Calu3 (cell line): ENCODE measurements around the gene TMEM121B. TPM values are rescaled to one million over a fixed set of nuclear protein-coding genes. Genes with fewer than 3 reads are reported as not detected.

Source experiments
- BruUV-seq: library from RNA; stranded (reverse); fragments of 400-500 nt; replicated peaks from 2 replicates; lab custom pipeline; 2021; lab: Mats Ljungman, UMichigan
- CTCF ChIA-PET: fragments of 300-600 bp; sonication (Branson Sonifier 250); formaldehyde crosslinking; loops from one replicate; lab custom pipeline; 2022; ENCODE audit warnings: antibody characterized with exemption; lab: Charles Lee
- DNase-seq: peaks from one replicate; pipeline ENCODE4 v3.0.0; 2022
- H3K27ac Mint-ChIP-seq: one replicate; pipeline ENCODE4 v1.8.0; 2022; ENCODE audit warnings: mixed read lengths; ENCODE audit not compliant: unreplicated experiment
- H3K27me3 Mint-ChIP-seq: one replicate; pipeline ENCODE4 v1.8.0; 2022; ENCODE audit warnings: mixed read lengths; ENCODE audit not compliant: unreplicated experiment
- H3K36me3 Mint-ChIP-seq: one replicate; pipeline ENCODE4 v1.8.0; 2022; ENCODE audit warnings: mild to moderate bottlenecking, moderate library complexity, mixed read lengths; ENCODE audit not compliant: insufficient read depth, unreplicated experiment
- H3K4me1 Mint-ChIP-seq: one replicate; pipeline ENCODE4 v1.8.0; 2022; ENCODE audit warnings: mild to moderate bottlenecking, low read depth, mixed read lengths; ENCODE audit not compliant: unreplicated experiment
- H3K4me3 Mint-ChIP-seq: one replicate; pipeline ENCODE4 v1.8.0; 2022; ENCODE audit warnings: mild to moderate bottlenecking, low read depth, moderate library complexity, mixed read lengths; ENCODE audit not compliant: unreplicated experiment
- H3K9me3 Mint-ChIP-seq: one replicate; pipeline ENCODE4 v1.8.0; 2022; ENCODE audit warnings: low read depth, mixed read lengths; ENCODE audit not compliant: unreplicated experiment
- CTCF ChIP-seq: fragments of 200-600 bp; IDR thresholded peaks from one replicate; pipeline ENCODE4 v1.8.0; 2022; ENCODE audit warnings: antibody characterized with exemption; ENCODE audit not compliant: unreplicated experiment
- intact Hi-C: fragments of 100-400 bp; cut with micrococcal nuclease; formaldehyde crosslinking; loops from one replicate; pipeline ENCODE4 v1.10.0; 2022; ENCODE audit not compliant: unreplicated experiment
- total RNA-seq: library from RNA; stranded (reverse); gene quantifications from 2 replicates; pipeline ENCODE4 v1.2.3, GENCODE V29; 2022

TMEM121B gene
- total RNA-seq, 1 experiment from 2014 or later, result 0.21 TPM

- intact Hi-C loops, result no loop called here
- H3K27ac Mint-ChIP-seq, result no peak overlapping the region
- H3K4me1 Mint-ChIP-seq, result peaks cover 13% of the 10 kb centered on the region
- H3K27me3 Mint-ChIP-seq, result no peaks in the 10 kb centered on the region
- H3K36me3 Mint-ChIP-seq, result peaks cover 7% of the 10 kb centered on the region
- no TSS peak for BruUV-seq
- CTCF ChIA-PET, result interaction anchor here (1.6 kb wide), 1 partner anchor 92 kb away, joined by 5 read pairs; no protein-coding TSS in a partner anchor
- no peaks in the 10 kb centered on the region for H3K9me3 Mint-ChIP-seq
- no peak overlapping the region for H3K4me3 Mint-ChIP-seq
- DNase-seq, result no peak
- no peak for TF ChIP-seq CTCF
These were observed 41.6 kb downstream of the TMEM121B start for GRCh38 chr22:17079572-17079971.

DNA sequence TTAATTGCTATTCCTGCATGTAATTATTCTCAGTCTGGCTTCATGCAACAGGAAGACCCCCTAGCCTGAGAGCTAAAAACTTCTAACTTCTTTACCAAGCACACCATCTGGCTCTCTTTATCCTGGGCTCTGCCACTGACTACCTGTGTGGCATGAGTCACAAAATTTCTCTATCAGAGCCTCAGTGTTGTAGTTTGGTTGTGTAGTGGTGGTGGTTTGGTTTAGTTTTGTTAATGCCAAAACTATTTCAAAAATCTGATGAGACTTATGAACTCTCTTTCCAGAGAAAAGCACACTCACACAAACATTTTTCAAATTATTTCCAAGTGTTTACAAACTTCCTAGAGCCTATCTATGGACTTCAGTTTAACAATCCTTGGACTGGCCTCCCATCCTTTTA is 43.9 kb downstream of the TMEM121B start:
- H3K36me3 Mint-ChIP-seq, result no peaks in the 10 kb centered on the region
- CTCF ChIA-PET, result interaction anchor here (0.6 to 3.8 kb wide), 3 partner anchors 94 to 424 kb away, joined by 4 to 22 read pairs (median 4); no protein-coding TSS in a partner anchor
- DNase-seq, result no peak
- intact Hi-C loops, result no loop called here
- peaks cover 23% of the 10 kb centered on the region for H3K27me3 Mint-ChIP-seq
- no peaks in the 10 kb centered on the region for H3K9me3 Mint-ChIP-seq
- H3K4me3 Mint-ChIP-seq, result no peak overlapping the region
- BruUV-seq, result no TSS peak
- TF ChIP-seq CTCF, result no peak
- no peak overlapping the region for H3K27ac Mint-ChIP-seq
- no peaks in the 10 kb centered on the region for H3K4me1 Mint-ChIP-seq

GRCh38 chr22:17074648-17075002 is 46.5 kb downstream of the TMEM121B start:
- Mint-ChIP-seq H3K4me1 (no peaks in the 10 kb centered on the region), H3K27ac (no peak overlapping the region), H3K4me3 (no peak overlapping the region), H3K36me3 (no peaks in the 10 kb centered on the region), H3K9me3 (no peaks in the 10 kb centered on the region), H3K27me3 (peaks cover 49% of the 10 kb centered on the region)
- CTCF ChIA-PET, result interaction anchor here (0.7 to 3.8 kb wide), 6 partner anchors 76 to 1001 kb away, joined by 3 to 40 read pairs (median 8); no protein-coding TSS in a partner anchor
- no TSS peak for BruUV-seq
- intact Hi-C loops, result loop anchor here (1.0 to 2.0 kb wide), 3 partner anchors 96 to 427 kb away; no protein-coding TSS in a partner anchor
- DNase-seq, result no peak
- no peak for TF ChIP-seq CTCF

DNA sequence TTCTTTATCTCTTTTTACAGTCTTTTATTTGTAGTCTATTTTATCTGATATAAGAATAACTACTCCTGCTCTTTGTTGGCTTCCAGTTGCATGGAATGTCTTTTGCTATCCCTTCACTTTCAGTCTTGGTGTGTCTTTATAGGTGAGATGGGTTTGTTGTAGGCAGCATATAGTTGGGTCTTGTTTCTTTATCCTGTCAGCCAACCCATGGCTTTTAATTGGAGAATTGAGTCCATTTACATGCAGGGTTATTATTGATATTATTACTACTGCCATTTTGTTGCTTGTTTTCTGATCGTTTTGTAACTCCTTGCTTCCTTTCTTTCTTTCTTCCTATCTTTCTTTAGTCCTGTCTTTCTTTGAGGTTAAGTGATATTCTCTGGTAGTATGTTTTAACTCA is 48.3 kb downstream of the TMEM121B start:
- CTCF ChIA-PET, result interaction anchor here (2.7 kb wide), 1 partner anchor 129 kb away, joined by 9 read pairs; no protein-coding TSS in a partner anchor
- BruUV-seq, result no TSS peak
- H3K4me1 Mint-ChIP-seq, result no peaks in the 10 kb centered on the region
- DNase-seq, result no peak
- TF ChIP-seq CTCF, result no peak
- intact Hi-C loops, result no loop called here
- H3K27me3 Mint-ChIP-seq, result peaks cover 63% of the 10 kb centered on the region
- H3K4me3 Mint-ChIP-seq, result no peak overlapping the region
- no peaks in the 10 kb centered on the region for H3K9me3 Mint-ChIP-seq
- H3K36me3 Mint-ChIP-seq, result no peaks in the 10 kb centered on the region
- no peak overlapping the region for H3K27ac Mint-ChIP-seq

Other genes starting within 250 kb of the TMEM121B start
- not detected in 2 replicates for gene GAB4, start 113.1 kb downstream of the TMEM121B start, total RNA-seq
- gene IL17RA, start 36.4 kb downstream of the TMEM121B start, total RNA-seq, result 14.1 and 18.0 TPM in 2 replicates
- gene HDHD5, start 37.9 kb upstream of the TMEM121B start, total RNA-seq, result 44.4 and 48.0 TPM in 2 replicates
- gene ADA2, start 98.1 kb upstream of the TMEM121B start, total RNA-seq, result not detected in 2 replicates
- 0.09 and 0.15 TPM in 2 replicates for gene CECR2, start 248.1 kb upstream of the TMEM121B start, total RNA-seq